Measurements from ENCODE around the gene RPLP2.

RPLP2 gene

DNA sequence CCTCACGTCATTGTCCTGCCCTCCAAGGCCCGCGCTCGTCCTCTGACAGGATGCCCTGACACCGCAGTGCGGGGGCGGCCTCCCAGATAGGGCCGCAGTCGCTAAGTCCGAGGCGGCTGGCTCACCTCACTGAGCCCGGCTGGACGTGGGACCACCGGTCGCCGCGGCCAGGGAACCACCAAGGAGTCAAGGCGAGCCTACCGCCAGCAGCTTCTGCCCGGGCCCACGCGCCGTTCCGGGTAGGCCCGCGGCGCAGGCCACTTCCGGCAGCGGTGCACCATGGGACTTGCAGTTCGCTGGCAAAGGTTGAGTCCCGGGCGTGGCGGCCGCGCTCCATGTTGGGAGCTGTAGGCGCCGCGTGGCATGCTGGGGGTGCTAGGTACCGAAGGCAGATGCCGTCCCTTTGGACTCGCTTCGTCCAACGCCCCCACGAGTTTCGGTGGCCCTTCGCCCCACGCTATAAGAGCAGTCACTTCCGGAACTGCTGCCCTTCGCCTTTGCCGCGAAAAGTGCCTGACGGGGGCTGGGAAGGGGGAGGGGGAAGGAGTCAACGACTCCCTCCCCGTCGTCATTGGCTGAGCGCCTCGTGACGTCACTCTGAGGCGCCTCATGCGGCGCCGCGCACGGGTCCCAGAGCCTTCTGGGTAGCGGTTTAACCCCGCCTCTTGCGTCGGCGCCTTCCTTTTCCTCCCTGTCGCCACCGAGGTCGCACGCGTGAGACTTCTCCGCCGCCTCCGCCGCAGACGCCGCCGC, at the start of gene RPLP2:
TSS of gene RPLP2 (plus strand) at position 681 of the 753 bp plus-strand sequence. CDS start 268 bp downstream, outside the sequence.
- peak; percentile 97 for DNase-seq

DNA sequence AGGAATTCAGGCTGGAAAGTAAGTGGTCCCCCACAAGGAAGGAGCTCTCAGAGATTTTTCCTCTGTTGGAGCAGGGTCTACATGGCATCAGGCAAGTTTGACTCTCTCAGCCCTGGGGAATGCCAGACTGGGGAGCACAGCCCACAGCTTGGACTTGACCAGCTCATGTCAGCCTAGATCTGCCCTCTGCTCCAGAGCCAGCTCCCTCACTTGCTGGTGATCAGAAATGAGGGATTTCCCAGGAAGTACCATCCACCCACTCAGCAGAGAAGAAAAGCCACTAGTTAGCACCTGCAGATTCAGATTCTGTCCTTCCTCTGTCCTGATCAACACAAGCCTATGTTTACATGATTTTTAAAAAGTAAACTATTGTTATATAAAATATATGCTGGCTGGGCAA, 49.5 kb upstream of the RPLP2 start:
- no peak for DNase-seq

DNA sequence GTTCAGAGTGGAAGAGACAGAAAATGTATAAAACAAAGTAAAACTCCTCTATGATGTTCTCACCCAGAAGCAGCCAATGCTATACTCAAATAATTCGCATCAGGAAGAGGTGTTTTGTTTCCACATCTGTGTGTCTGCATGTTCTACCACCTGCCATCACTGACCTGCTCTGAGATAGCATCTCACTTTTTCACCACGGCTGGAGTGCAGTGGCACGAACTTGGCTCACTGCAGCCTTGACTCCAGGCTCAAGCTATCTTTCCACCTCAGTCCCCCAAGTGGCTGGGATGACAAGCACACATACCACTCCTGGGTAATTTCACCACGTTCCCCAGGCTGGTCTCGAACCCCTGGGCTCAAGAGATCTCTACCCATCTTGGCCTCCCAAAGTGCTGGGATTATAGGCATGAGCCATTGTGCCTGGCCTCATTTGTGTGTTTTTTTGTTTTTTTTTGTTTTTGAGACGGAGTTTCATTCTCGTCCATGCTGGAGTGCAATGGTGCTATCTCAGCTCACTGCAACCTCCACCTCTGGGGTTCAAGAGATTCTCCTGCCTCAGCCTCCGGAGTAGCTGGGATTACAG, 48.1 kb upstream of the RPLP2 start:
- no peak for DNase-seq

DNA sequence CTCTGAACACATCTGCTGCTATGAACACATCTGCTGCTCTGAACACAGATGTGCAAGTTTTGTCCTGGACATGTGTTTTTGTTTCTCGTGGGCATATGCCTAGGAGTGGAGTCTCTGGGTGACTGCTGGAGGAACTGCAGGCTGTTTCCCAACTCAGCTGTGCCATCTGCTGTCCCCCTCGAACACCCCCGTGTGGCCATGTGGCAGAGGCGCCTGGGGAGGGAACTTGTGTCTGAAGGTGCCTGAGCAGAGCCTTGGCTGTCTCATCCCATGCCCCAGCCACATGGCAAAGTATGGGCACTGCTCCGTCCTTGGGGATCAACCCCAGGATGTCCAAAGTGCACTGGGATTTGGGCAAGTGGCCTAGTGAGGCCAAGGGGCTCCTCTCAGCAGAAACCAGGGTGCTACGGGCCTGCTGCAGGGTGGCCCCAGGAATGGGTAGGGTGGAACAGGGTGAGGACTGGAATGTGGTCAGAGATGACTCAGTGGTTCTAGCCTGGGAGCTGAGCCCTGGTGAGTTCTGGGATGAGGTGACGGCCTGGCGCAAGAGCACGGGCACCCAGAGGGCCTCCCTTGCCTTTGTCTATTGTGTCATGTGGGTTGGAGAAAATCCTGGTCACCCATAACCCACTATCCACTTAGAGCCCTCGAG, 47.2 kb upstream of the RPLP2 start:
- DNase-seq: no peak

DNA sequence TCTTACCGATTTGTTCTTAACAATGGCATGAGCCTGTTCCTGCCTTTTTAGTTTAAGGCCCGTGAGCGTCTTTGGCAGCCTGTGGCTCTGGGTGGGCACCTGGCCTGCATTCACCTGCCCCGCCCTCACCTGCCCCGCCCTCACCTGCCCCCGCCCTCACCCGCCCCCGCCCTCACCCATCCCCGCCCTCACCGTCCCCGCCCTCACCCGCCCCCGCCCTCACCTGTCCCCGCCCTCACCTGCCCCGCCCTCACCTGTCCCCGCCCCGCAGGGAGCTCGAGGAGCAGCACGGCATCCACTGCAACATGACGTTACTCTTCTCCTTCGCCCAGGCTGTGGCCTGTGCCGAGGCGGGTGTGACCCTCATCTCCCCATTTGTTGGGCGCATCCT, 46.7 kb upstream of the RPLP2 start:
- no peak for DNase-seq

DNA sequence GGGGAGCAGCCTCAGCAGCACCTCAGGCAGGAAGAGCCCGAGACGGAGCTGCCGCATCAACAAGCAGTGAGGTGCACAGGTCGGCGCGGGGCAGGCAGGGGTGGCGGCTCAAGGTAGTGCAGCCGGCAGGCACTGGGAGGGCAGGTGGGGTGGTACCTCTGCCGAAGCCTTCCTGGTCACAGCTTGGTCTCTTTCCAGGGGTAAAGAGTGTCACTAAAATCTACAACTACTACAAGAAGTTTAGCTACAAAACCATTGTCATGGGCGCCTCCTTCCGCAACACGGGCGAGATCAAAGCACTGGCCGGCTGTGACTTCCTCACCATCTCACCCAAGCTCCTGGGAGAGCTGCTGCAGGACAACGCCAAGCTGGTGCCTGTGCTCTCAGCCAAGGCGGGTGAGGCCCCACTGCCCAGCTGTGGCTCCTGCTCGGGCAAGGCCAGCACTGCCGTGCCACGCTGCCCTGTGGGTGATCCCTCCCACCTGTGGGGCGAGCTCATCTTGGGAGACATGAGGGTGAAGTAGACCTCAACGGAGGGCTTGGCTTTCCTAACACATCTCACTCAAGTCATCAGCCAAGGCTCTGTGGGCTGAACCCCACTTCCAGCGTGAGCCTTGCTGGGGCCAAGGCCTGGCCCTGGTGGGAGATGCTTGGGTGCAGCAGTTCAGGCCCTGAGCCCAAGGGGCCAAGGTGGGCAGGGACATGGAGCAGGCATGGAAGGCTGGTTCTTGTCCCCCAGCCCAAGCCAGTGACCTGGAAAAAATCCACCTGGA, 46.0 kb upstream of the RPLP2 start:
- DNase-seq: no peak

DNA sequence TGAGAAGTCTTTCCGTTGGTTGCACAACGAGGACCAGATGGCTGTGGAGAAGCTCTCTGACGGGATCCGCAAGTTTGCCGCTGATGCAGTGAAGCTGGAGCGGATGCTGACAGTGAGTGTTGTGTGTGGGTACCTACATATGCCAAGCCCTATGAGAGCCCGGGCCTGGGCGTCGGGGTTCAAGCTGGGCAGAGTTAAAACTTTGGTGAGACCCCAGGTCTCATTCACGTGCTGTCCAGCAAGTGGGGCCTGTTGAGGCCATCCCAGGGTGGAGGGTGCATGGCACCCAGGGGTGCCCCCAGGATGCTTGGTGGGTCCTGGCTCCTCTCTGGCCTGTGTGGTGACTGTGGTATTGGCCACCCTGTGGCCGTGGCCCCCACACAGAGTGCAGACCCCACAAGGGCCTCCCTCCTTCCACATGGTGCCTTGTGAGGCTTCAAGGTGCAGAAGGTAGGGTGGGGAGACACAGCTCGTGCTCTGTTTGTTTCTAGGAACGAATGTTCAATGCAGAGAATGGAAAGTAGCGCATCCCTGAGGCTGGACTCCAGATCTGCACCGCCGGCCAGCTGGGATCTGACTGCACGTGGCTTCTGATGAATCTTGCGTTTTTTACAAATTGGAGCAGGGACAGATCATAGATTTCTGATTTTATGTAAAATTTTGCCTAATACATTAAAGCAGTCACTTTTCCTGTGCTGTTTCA, 45.3 kb upstream of the RPLP2 start:
- DNase-seq: no peak

DNA sequence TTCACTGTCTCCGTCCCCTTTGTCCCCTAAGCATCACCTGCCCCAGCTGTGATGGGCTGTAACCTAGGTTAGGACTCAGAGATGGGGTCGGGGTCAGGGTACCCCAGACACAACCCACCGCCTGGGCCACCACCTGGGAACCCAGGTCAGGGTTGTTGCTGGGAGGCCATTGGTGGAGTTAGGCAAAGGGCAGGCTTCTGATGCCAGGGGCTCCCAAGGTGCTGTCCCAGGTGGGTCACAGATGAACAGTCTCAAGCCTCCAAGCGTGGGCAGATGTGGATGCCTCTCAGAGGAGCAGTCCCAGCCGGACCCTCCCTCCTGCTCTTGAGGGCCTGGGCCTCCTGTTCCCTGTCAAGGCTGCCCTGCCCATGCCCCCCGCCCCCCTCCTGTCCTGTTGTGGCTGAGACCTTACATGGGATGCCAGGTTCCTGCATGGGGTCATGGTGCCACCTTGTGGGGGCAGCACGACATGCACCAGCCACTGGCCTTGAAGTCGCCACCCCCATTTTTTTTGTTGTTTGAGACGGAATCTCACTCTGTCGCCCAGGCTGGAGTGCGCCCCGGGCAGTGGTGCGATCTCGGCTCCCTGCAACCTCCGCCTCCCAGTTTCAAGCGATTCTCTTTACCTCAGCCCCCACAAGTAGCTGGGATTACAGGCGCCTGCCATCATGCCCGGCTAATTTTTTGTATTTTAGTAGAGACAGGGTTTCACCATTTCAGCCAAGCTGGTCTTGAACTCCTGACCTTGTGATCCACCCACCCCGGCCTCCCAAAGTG, 44.6 kb upstream of the RPLP2 start:
- peak; percentile 76 for DNase-seq

DNA sequence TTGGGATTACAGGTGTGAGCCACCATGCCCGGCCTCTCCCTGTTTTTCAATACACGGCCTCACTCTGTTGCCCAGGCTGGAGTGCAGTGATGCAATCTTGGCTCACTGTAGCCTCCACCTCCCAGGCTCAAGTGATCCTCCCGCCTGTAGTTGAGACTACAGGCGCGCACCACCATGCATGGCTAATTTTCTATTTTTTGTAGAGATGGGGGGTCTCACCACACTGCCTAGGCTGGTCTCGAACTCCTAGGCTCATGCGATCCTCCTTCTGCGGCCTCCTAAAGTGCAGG, 44.0 kb upstream of the RPLP2 start:
- DNase-seq: no peak

DNA sequence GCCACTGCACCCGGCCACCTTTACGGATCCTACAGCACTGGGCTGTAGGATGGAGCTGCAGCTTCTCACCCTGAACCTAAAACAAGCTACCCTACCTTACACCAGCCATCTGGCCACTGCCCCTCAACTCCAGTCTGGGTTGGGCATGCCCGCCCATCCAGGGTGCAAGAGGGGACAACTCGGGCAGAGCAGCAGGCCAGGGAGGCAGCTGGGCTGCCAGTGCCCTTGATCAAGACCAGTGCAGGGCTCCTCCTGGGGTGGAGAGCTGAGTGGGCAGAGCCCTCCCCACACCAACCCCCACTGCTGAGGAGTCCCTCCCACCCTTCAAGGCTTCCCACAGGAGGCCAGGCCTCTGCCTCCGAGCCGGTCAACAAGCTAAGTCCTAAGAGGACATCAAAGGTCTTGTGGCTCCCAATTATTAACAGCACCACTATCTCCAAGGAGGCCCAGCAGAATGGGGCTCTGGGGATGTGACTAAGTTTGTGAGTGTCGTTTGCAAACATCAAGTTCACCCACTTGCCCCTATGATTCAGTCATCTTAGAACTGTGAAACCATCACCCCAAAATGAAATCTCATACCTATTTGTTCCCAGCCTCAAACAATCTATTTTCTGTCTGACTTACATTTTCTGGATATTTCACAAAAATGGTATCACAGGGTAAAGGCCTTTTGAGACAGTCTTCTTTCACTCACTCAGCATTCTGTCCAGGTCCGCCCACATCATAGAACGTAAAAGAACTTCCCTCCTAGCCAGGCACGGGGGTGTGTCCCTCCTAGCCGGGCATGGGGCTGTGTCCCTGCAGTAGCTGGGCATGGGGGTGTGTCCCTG, 43.4 kb upstream of the RPLP2 start:
- DNase-seq: no peak

DNA sequence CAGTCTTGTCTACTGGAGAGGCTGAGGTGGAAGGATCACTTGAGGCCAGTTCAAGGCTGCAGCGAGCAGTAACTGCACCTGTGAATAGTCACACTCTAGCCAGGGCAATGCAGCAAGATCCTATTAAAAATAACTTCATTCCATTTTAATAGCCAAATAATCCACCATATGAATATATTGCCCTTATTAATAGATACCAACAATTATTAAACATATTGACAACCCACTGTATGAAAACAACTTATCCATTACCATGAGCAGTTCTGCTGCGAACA, 42.9 kb upstream of the RPLP2 start:
- DNase-seq: no peak

DNA sequence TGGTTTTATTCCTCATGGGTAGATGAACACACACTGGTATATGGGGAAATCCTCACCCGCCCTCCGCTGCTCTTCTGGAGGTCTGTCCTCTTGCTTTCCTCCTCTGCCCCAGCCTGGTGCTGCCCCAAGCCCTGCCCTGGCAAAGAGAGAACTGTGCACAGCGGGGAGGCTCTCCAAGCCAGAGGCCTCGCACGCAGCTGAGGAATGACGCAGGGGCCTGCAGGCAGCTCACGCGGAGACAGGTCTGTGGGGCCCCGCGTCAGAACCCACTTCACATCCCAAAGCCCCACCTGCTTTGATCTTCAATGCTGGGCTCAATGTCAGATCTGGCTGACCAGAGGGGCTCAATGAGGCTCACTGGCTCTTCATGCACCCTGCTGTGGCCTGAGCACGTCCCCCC, 42.5 kb upstream of the RPLP2 start:
- DNase-seq: no peak

DNA sequence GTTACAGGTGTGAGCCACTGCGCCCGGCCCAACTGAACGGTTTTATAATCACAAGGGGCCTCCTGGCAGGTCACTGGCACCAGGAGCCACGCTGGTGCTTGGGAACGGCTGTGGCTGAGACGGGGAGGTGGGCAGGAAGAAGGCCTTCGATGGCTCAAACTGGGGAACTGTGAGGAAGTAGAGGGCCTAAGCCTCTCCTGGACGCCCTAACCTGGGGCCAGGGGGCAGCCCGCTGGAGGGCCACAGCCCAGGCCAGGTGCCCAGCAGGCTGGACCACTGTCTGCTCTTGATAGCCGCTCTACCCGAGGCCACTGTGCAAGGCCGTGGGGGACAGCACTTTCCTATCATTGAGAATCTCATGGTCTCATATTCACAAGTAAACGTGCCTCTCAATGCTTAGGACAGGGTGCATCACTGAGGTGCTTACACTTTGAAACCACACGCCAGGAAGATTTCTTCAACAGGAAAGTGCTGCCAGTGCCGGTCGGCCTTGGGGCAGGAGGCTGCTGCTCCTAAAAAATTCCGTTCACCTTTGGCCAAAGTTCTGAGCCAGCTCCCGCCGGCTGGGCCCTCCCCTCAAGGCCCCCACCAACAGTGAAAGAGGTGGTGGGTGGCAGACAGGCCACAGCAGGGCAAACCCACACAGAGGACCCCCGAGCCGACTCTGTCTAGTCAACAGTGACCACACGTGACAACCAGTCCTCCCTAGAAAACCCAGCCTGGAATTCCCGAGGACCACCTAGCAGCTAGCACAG, 39.7 kb upstream of the RPLP2 start:
- DNase-seq: no peak

DNA sequence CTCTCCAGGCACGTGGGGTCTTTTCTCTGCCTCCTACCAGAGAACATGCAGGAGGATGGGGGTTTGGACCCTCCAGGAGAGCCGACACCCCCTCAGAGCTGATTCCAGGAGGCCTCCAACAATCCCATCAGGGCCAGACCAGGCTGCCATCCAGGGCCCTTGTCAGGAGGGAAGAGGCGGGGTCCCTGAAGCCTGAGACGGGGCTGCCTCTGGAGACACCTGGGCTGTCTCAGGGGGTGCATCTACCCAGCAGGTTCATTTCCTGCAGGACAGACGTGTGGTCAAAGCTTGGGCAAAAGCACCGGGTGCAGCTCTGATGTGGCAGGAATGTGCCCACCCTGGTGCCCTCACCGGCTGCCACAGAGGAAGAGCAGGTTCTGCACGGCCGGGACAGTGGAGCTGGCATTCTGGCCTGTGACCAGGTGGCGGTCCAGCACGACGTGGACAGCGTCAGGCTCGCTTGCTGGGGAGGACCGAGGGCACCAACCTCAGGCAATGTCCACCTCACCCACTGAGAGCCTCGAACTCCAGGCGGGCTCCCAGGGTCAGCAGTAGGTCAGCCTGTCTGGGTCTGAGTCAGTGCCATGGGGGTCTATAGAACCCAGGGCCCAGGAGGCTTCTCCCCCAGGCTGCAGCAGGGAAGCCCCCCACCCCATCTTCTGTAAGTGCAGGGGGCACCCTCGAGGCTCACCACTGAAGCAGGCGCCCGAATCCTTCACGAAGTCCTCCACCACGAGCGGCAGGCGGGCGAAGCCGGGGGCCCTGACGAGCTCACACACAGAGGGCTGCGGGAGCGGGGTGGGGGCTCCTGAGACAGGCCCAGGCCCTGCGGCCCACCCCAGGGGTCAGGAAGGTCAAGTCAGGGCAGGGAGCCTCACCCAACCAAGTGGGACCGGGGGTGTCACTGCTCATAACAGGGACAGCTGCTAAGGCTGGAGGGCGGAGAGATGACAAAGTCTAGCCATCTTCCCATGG, 38.8 kb upstream of the RPLP2 start:
- DNase-seq: no peak

DNA sequence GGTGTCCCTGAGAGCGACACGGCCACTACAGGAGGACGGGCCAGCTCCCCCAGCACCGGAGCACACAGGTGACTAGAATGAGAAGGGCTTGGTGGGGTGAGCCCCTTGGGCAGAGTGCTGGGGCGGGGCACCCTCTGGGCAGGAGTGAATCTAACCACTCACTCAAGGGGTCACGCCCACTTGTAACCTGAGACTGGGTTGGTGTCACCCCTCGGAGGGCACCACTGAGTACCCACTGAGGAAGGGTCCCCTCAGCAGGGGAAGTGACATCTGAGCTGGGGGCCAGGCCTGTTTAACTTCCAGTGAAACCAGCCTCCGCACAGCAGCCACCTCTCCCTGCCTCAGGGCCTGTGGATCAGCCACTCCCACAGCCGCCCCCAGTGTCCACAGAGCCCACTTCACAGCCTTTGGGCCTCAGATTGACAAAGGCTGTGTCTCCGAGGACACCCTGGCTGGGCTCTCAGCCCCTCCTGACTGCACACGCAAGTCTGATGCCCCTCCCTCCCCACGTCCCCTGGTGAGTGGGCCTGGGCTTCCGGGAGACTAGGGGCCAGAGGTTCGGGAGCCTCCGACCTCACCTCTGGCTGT, 38.1 kb upstream of the RPLP2 start:
- no peak for DNase-seq

DNA sequence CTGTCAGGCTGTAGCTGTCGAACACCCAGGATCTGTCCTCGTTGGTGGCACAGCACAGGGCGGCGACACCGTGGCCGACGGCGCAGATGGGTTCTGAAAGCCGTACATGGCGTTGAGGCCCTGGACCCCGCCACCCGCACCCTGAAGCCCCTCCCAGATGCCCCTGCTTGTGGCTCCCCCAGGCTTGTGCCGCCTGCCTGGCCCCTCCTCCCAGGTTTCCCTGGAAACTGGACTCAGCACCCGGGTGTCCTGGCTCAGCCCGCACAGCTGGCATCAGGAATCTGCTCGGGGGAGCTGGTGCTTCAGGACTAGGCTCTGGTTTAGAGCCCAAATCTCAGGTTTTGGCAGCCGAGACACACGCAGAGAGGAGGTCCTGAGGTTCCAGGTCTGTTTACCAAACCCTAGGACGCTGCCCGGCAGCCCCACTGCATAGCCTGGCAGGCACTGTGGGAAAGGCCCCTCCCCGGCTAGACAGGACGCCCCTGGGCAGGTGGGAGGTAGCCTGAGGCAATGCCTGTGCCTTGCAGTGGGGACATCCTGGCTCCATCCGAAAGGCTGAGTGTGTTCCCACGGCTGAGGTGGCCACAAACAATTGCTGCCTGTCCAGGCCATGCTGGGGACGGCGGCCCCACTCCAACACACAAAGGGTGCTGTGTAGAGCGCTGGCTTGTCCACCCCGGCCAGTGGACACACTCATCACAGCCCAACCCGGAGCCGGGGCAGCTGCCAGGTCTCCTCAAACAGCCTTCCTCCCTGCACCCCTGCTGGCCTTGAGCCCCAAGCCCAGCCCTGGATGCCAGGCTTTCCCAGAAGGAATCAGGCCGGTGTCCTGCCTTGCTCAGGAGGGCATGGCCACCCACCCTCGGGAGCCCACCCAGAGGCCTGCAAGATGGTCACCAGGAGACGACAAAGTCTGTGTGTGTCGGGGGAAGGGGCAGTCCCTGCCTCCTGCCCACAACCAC, 37.1 kb upstream of the RPLP2 start:
- DNase-seq: no peak

DNA sequence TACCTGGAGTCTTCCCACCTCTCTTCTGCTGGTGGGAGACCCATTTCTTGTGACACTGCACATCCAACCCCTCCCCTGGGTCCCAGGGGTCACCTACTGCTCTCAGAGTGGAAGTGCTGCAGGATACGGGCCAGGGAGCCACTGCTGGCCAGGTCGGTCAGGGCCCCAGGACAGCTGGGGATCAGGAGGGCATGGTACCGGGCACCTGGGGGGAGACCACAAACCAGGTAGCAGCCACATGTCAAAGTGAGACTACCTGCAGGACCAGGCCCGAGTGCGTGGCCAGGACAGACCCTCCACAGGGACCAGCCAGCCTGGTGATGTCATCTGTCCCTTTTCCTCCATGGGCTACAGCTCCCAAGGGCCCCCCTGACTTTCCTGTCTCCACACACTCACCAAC, 36.3 kb upstream of the RPLP2 start:
- no peak for DNase-seq

DNA sequence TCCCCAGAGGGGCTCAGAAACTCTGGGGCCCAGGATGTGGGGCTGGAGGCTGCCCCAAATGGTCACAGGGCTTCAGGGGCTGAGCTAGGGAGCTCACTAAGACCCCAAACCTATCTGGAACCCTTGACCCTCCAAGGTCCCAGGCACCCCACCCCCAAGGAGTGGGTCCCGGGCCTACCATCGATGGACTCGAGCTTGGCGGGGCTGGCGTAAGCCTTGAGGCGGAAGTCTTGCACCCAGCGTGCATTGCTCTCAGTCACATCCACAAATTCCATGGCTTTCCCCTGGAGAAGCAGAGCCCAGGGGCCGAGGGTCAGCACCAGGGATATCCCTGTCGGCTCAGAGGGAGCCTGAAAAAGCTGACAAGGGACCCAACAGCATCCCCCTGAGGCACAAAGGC, 35.9 kb upstream of the RPLP2 start:
- no peak for DNase-seq
